ENCODE results near the gene CLPTM1L.
"Not testable (repeated sequence)": the region's sequence is repeated elsewhere in the genome, so short reads cannot be mapped to it uniquely, and the experiment has no call there.

Gene CLPTM1L

GRCh38 chr5:1374030-1374678, 29.3 kb upstream of the CLPTM1L start:
- TF ChIP-seq CTBP1 (IDR thresholded peaks at IDR 0.05; ENCODE audit: borderline replicate concordance) (no peak), NFRKB (IDR thresholded peaks at IDR 0.05) (no peak), BHLHE40 (IDR thresholded peaks at IDR 0.05; ENCODE audit: borderline replicate concordance) (no peak), SP1 (IDR thresholded peaks at IDR 0.05) (no peak), LEF1 (IDR thresholded peaks at IDR 0.05; ENCODE audit: borderline replicate concordance) (no peak), FOXK2 (IDR thresholded peaks at IDR 0.05) (no peak), L3MBTL2 (conservative IDR thresholded peaks at IDR 0.05) (no peak), ARNT (IDR thresholded peaks at IDR 0.05) (no peak), ELF4 (IDR thresholded peaks at IDR 0.05) (no peak), ZNF384 (IDR thresholded peaks at IDR 0.05) (no peak)
- no peak for DNase-seq (ENCODE audit: extremely low spot score)
- CTCF ChIA-PET, result interaction anchor here (0.6 kb wide), 1 partner anchor 11 kb away, joined by 3 read pairs; no protein-coding TSS in a partner anchor
- POLR2A ChIA-PET, result no interaction called here

- POLR2A ChIA-PET; DNase-seq (ENCODE audit: extremely low spot score): not testable (repeated sequence)
- CTCF ChIA-PET, result interaction anchor here (1.3 kb wide), 1 partner anchor 8 kb away, joined by 5 read pairs; no protein-coding TSS in a partner anchor
Observed at GRCh38 chr5:1371972-1372342, 27.1 kb upstream of the CLPTM1L start.

GRCh38 chr5:1371218-1371971, 26.5 kb upstream of the CLPTM1L start:
- CTCF ChIA-PET, result interaction anchor here (1.3 kb wide), 1 partner anchor 9 kb away, joined by 5 read pairs; no protein-coding TSS in a partner anchor
- DNase-seq (ENCODE audit: extremely low spot score), result no peak
- POLR2A ChIA-PET, result no interaction called here
- TF ChIP-seq ELF4 (IDR thresholded peaks at IDR 0.05) (no peak), ARNT (IDR thresholded peaks at IDR 0.05) (no peak), LEF1 (IDR thresholded peaks at IDR 0.05; ENCODE audit: borderline replicate concordance) (no peak), BHLHE40 (IDR thresholded peaks at IDR 0.05; ENCODE audit: borderline replicate concordance) (no peak), CTBP1 (IDR thresholded peaks at IDR 0.05; ENCODE audit: borderline replicate concordance) (no peak), FOXK2 (IDR thresholded peaks at IDR 0.05) (no peak), NFRKB (IDR thresholded peaks at IDR 0.05) (no peak), SUZ12 (IDR thresholded peaks at IDR 0.05) (no peak), FOXM1 (IDR thresholded peaks at IDR 0.05; ENCODE audit: borderline replicate concordance) (no peak), PKNOX1 (IDR thresholded peaks at IDR 0.05) (no peak)

GRCh38 chr5:1370006-1370405, 25.1 kb upstream of the CLPTM1L start:
- ChIA-PET POLR2A (no interaction called here), CTCF (no interaction called here)

GRCh38 chr5:1368756-1369155, 23.9 kb upstream of the CLPTM1L start:
- no peak for TF ChIP-seq SP1 (IDR thresholded peaks at IDR 0.05)
- no peak for TF ChIP-seq HDGF (IDR thresholded peaks at IDR 0.05; ENCODE audit: borderline replicate concordance)
- no peak for TF ChIP-seq NFRKB (IDR thresholded peaks at IDR 0.05)
- TF ChIP-seq CTBP1 (IDR thresholded peaks at IDR 0.05; ENCODE audit: borderline replicate concordance), result no peak
- no peak for TF ChIP-seq ARNT (IDR thresholded peaks at IDR 0.05)
- no peak for TF ChIP-seq PKNOX1 (IDR thresholded peaks at IDR 0.05)
- no peak for TF ChIP-seq L3MBTL2 (conservative IDR thresholded peaks at IDR 0.05)
- no peak for TF ChIP-seq SUZ12 (IDR thresholded peaks at IDR 0.05)
- no peak for TF ChIP-seq FOXK2 (IDR thresholded peaks at IDR 0.05)
- TF ChIP-seq FOXA1 (IDR thresholded peaks at IDR 0.05), result no peak
- no peak for TF ChIP-seq TARDBP (IDR thresholded peaks at IDR 0.05)
- TF ChIP-seq ELF4 (IDR thresholded peaks at IDR 0.05), result no peak
- no peak for TF ChIP-seq FOXM1 (IDR thresholded peaks at IDR 0.05; ENCODE audit: borderline replicate concordance)
- TF ChIP-seq ZNF384 (IDR thresholded peaks at IDR 0.05), result no peak
- no peak for TF ChIP-seq BHLHE40 (IDR thresholded peaks at IDR 0.05; ENCODE audit: borderline replicate concordance)
- TF ChIP-seq LEF1 (IDR thresholded peaks at IDR 0.05; ENCODE audit: borderline replicate concordance), result no peak
- CTCF ChIA-PET, result no interaction called here
- POLR2A ChIA-PET, result no interaction called here
- DNase-seq (ENCODE audit: extremely low spot score), result no peak

More at GRCh38 chr5:1370006-1370405, 25.1 kb upstream of the CLPTM1L start:
- no peak for DNase-seq (ENCODE audit: extremely low spot score)
- TF ChIP-seq BHLHE40 (IDR thresholded peaks at IDR 0.05; ENCODE audit: borderline replicate concordance) (no peak), FOXA1 (IDR thresholded peaks at IDR 0.05) (no peak), PKNOX1 (IDR thresholded peaks at IDR 0.05) (no peak), HDGF (IDR thresholded peaks at IDR 0.05; ENCODE audit: borderline replicate concordance) (no peak), LEF1 (IDR thresholded peaks at IDR 0.05; ENCODE audit: borderline replicate concordance) (no peak), NFRKB (IDR thresholded peaks at IDR 0.05) (no peak), ARNT (IDR thresholded peaks at IDR 0.05) (no peak), CTBP1 (IDR thresholded peaks at IDR 0.05; ENCODE audit: borderline replicate concordance) (no peak), SP1 (IDR thresholded peaks at IDR 0.05) (no peak), SUZ12 (IDR thresholded peaks at IDR 0.05) (no peak), FOXM1 (IDR thresholded peaks at IDR 0.05; ENCODE audit: borderline replicate concordance) (no peak), TARDBP (IDR thresholded peaks at IDR 0.05) (no peak), FOXK2 (IDR thresholded peaks at IDR 0.05) (no peak), ELF4 (IDR thresholded peaks at IDR 0.05) (no peak), ZNF384 (IDR thresholded peaks at IDR 0.05) (no peak)

- ChIA-PET CTCF (no interaction called here), POLR2A (no interaction called here)
- DNase-seq (ENCODE audit: extremely low spot score), result no peak
- TF ChIP-seq ZNF384 (IDR thresholded peaks at IDR 0.05), result no peak
- no peak for TF ChIP-seq TARDBP (IDR thresholded peaks at IDR 0.05)
- no peak for TF ChIP-seq SP1 (IDR thresholded peaks at IDR 0.05)
- TF ChIP-seq FOXM1 (IDR thresholded peaks at IDR 0.05; ENCODE audit: borderline replicate concordance), result no peak
- TF ChIP-seq SUZ12 (IDR thresholded peaks at IDR 0.05), result no peak
- TF ChIP-seq CTBP1 (IDR thresholded peaks at IDR 0.05; ENCODE audit: borderline replicate concordance), result no peak
- no peak for TF ChIP-seq FOXK2 (IDR thresholded peaks at IDR 0.05)
- no peak for TF ChIP-seq LEF1 (IDR thresholded peaks at IDR 0.05; ENCODE audit: borderline replicate concordance)
Observed at GRCh38 chr5:1368236-1368635, 23.3 kb upstream of the CLPTM1L start.

Measured in HEK293T (cell line).